B cell (primary cell): ENCODE measurements around the gene DAD1. TPM values are rescaled to one million over a fixed set of nuclear protein-coding genes. Genes with fewer than 3 reads are reported as not detected.
A peak's percentile ranks its signal among the peaks of the same experiment; 100 is the strongest.

Experiments
- ATAC-seq: fragments of 200-7000 bp; cut with Tn5 transposase; one replicate; pipeline ENCODE4 v1.10.0; 2021; ENCODE audit warnings: low read depth, mild to moderate bottlenecking, moderate number of reproducible peaks, moderate library complexity
- CTCF ChIA-PET: fragments of 350-600 bp; sonication (Branson Sonifier 250); formaldehyde crosslinking; loops from one replicate; lab custom pipeline; 2021; ENCODE audit warnings: antibody characterized with exemption, inconsistent platforms; lab: Charles Lee
- POLR2A ChIA-PET: fragments of 350-600 bp; sonication (Branson Sonifier 250); formaldehyde crosslinking; loops from one replicate; lab custom pipeline; 2021; ENCODE audit warnings: antibody characterized with exemption; lab: Charles Lee
- DNase-seq: peaks from one replicate; pipeline ENCODE4 v3.0.0; 2013
- H2AFZ ChIP-seq: 2 replicates; pipeline ENCODE4 v1.6.1; 2012; ENCODE audit warnings: mild to moderate bottlenecking, low read depth, low read length; ENCODE audit not compliant: insufficient read depth, poor library complexity, severe bottlenecking
- H3K27ac ChIP-seq, 2 donors: 1 replicate in 1 of 2; 2 replicates in 1 of 2; pipeline ENCODE4 v1.5.1; 2012 to 2013; ENCODE audit warnings: low read length in 2 of 2, mild to moderate bottlenecking in 2 of 2, moderate library complexity in 1 of 2
- H3K27me3 ChIP-seq, 4 experiments: fragments of 200-600 bp in 1 of 4; sonication (generic) in 1 of 4; replicated peaks in 1 of 4; 1 replicate in 2 of 4; 2 replicates in 2 of 4; pipeline versions ENCODE4 v1.6.1 to v1.7.0; 2013 to 2016; ENCODE audit warnings: low read length in 3 of 4, mild to moderate bottlenecking in 2 of 4, mixed read lengths in 1 of 4, moderate library complexity in 1 of 4; ENCODE audit not compliant: insufficient read depth in 4 of 4, control insufficient read depth in 3 of 4; ENCODE audit errors: control extremely low read depth in 1 of 4
- H3K36me3 ChIP-seq, 2 experiments: replicated peaks in 1 of 2; 1 replicate in 1 of 2; 2 replicates in 1 of 2; pipeline versions ENCODE4 v1.6.1 to v1.7.1; 2013; ENCODE audit warnings: low read length in 1 of 2; ENCODE audit not compliant: insufficient read depth in 2 of 2, control insufficient read depth in 1 of 2; ENCODE audit errors: control extremely low read depth in 1 of 2, extremely low read depth in 1 of 2
- H3K4me1 ChIP-seq, 2 donors: fragments of 200-600 bp in 1 of 2; sonication (generic) in 1 of 2; 1 replicate in 1 of 2; 2 replicates in 1 of 2; pipeline versions ENCODE4 v1.5.1 to v1.6.1; 2013 to 2017; ENCODE audit warnings: low read length in 2 of 2; ENCODE audit not compliant: control insufficient read depth in 2 of 2, insufficient read depth in 2 of 2
- H3K4me2 ChIP-seq: replicated peaks from 2 replicates; pipeline ENCODE3; 2012; ENCODE audit warnings: mild to moderate bottlenecking, low read depth, low read length; ENCODE audit not compliant: poor library complexity, severe bottlenecking
- H3K4me3 ChIP-seq, 5 experiments: fragments of 200-600 bp in 1 of 5; sonication (generic) in 1 of 5; 1 replicate in 3 of 5; 2 replicates in 2 of 5; pipeline versions ENCODE4 v1.5.1 to v1.7.0; 2011 to 2016; ENCODE audit warnings: low read length in 4 of 5, mild to moderate bottlenecking in 4 of 5, low read depth in 2 of 5, control low read depth in 1 of 5, moderate library complexity in 1 of 5; ENCODE audit not compliant: insufficient read depth in 1 of 5; ENCODE audit errors: control extremely low read depth in 1 of 5, extremely low read depth in 1 of 5
- H3K79me2 ChIP-seq: fragments of 200-600 bp; sonication (generic); one replicate; pipeline ENCODE4 v1.6.0; 2016; ENCODE audit warnings: low read length; ENCODE audit not compliant: control insufficient read depth, insufficient read depth
- H3K9ac ChIP-seq: fragments of 200-600 bp; sonication (generic); 2 replicates; pipeline ENCODE4 v1.6.1; 2017; ENCODE audit warnings: mild to moderate bottlenecking, low read length, moderate library complexity
- H3K9me3 ChIP-seq, 3 donors: one replicate each; pipeline versions ENCODE4 v1.6.1 to v1.7.1; 2013; ENCODE audit warnings: low read length in 2 of 3; ENCODE audit not compliant: control insufficient read depth in 2 of 3, insufficient read depth in 1 of 3; ENCODE audit errors: control extremely low read depth in 1 of 3
- H4K20me1 ChIP-seq: 2 replicates; pipeline ENCODE4 v1.6.0; 2012; ENCODE audit warnings: mild to moderate bottlenecking, low read length; ENCODE audit not compliant: insufficient read depth, control insufficient read depth, poor library complexity, severe bottlenecking
- H3K27ac Mint-ChIP-seq: one replicate; pipeline ENCODE4 v1.8.0; 2021; ENCODE audit warnings: mixed read lengths
- H3K27me3 Mint-ChIP-seq: one replicate; pipeline ENCODE4 v1.8.0; 2021; ENCODE audit warnings: mixed read lengths
- H3K4me1 Mint-ChIP-seq: one replicate; pipeline ENCODE4 v1.8.0; 2021; ENCODE audit warnings: mixed read lengths
- H3K4me3 Mint-ChIP-seq: one replicate; pipeline ENCODE4 v1.8.0; 2021; ENCODE audit warnings: mixed read lengths
- H3K9me3 Mint-ChIP-seq: one replicate; pipeline ENCODE4 v1.8.0; 2022; ENCODE audit warnings: mixed read lengths; ENCODE audit not compliant: insufficient read depth
- EZH2 ChIP-seq: IDR thresholded peaks from 2 replicates; pipeline ENCODE4 v1.6.1; 2012; ENCODE audit warnings: borderline replicate concordance, low read depth, mild to moderate bottlenecking, moderate library complexity, low read length; ENCODE audit not compliant: insufficient read depth, poor library complexity, severe bottlenecking
- WGBS: methylation state at CpG from one replicate; pipeline ENCODE4 v1.1.5; 2013; ENCODE audit warnings: missing lambda C conversion rate; ENCODE audit not compliant: insufficient coverage; 5-methylcytosine and 5-hydroxymethylcytosine counted together
- intact Hi-C: fragments of 100-400 bp; cut with micrococcal nuclease; formaldehyde crosslinking; loops from one replicate; pipeline ENCODE4 v1.10.0; 2022
- polyA plus RNA-seq: library from polyadenylated mRNA; depleted of rRNA; stranded (reverse); fragments of >200 nt; gene quantifications from 2 replicates; pipeline ENCODE4 v1.2.3, GENCODE V29; 2012
- total RNA-seq, 2 donors: library from RNA; stranded (reverse); fragments of 120-200 nt in 1 of 2; gene quantifications; 1 replicate in 1 of 2; 2 replicates in 1 of 2; pipeline versions ENCODE4 v1.2.3 to v1.2.4, GENCODE V29; 2013 to 2022
- TF ChIP-seq, protein P1 (sequence below): fragments of 200-600 bp; IDR thresholded peaks from one replicate; pipeline ENCODE4 v1.8.0; 2022; ENCODE audit warnings: antibody characterized with exemption, mild to moderate bottlenecking

DAD1 gene
- total and polyA plus RNA-seq, 2 donors (not counting 1 experiment from before 2014, with no cell fraction given) = 77.4 to 114 TPM

- H3K4me1 Mint-ChIP-seq = peaks cover 81% of the 10 kb centered on the region
- H3K4me1 ChIP-seq = peaks cover 39 to 56% of the 10 kb centered on the region in 2 donors
- H3K4me2 ChIP-seq = peak overlapping the region; percentile 59
- no peaks in the 10 kb centered on the region for H3K9me3 Mint-ChIP-seq
- no peaks in the 10 kb centered on the region for H3K9me3 ChIP-seq
- intact Hi-C loops = no loop called here
- peak overlapping the region; percentile 50 for H2AFZ ChIP-seq
- peak overlapping the region in 1 of 5 experiments; percentile 26 for H3K4me3 ChIP-seq
- peaks cover 0 to 2% of the 10 kb centered on the region in 2 experiments for H3K36me3 ChIP-seq
- WGBS = 42% methylated on average over 8 of the region's 11 CpGs
- peak overlapping the region; percentile 69 for H3K4me3 Mint-ChIP-seq
- CTCF ChIA-PET = interaction anchor here (0.9 to 8.5 kb wide), 13 partner anchors 9 to 160 kb away, joined by 3 to 323 read pairs (median 4); no protein-coding TSS in a partner anchor
- peak overlapping the region; percentile 18 for H3K9ac ChIP-seq
- DNase-seq (peak; percentile 37), ATAC-seq (peak; percentile 81)
- H3K27me3 ChIP-seq = no peaks in the 10 kb centered on the region
- no peaks in the 10 kb centered on the region for H3K27me3 Mint-ChIP-seq
- H3K79me2 ChIP-seq = no peaks in the 10 kb centered on the region
- POLR2A ChIA-PET = interaction anchor here (0.9 to 2.1 kb wide), 4 partner anchors 17 to 60 kb away, joined by 3 to 9 read pairs (median 4); no protein-coding TSS in a partner anchor
- TF ChIP-seq, protein P1, sequence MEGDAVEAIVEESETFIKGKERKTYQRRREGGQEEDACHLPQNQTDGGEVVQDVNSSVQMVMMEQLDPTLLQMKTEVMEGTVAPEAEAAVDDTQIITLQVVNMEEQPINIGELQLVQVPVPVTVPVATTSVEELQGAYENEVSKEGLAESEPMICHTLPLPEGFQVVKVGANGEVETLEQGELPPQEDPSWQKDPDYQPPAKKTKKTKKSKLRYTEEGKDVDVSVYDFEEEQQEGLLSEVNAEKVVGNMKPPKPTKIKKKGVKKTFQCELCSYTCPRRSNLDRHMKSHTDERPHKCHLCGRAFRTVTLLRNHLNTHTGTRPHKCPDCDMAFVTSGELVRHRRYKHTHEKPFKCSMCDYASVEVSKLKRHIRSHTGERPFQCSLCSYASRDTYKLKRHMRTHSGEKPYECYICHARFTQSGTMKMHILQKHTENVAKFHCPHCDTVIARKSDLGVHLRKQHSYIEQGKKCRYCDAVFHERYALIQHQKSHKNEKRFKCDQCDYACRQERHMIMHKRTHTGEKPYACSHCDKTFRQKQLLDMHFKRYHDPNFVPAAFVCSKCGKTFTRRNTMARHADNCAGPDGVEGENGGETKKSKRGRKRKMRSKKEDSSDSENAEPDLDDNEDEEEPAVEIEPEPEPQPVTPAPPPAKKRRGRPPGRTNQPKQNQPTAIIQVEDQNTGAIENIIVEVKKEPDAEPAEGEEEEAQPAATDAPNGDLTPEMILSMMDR = no peak
- no peak for TF ChIP-seq EZH2
- H3K27ac Mint-ChIP-seq = peak overlapping the region; percentile 93
- H4K20me1 ChIP-seq = no peaks in the 10 kb centered on the region
- peak overlapping the region; percentile 49 to 100 for H3K27ac ChIP-seq
These were observed 38.9 kb downstream of the DAD1 start for GRCh38 chr14:22549981-22550673.
